Prostate gland (tissue), 2 donors: ENCODE measurements around the gene CACNA1A.

ENCODE experiments used
- CTCF ChIP-seq, 4 experiments: fragments of 200-600 bp in 2 of 4; fragments of 450-650 bp in 2 of 4; sonication (generic) in 2 of 4; IDR thresholded peaks; 1 replicate in 3 of 4; 2 replicates in 1 of 4; pipeline ENCODE4 v1.5.1; 2016 to 2019; ENCODE audit warnings: antibody characterized with exemption in 4 of 4, mild to moderate bottlenecking in 2 of 4, moderate library complexity in 2 of 4
- POLR2A ChIP-seq: fragments of 450-650 bp; IDR thresholded peaks from one replicate; pipeline ENCODE4 v1.6.1; 2016; ENCODE audit warnings: antibody characterized with exemption, mild to moderate bottlenecking
- POLR2AphosphoS5 ChIP-seq: sonication (generic); formaldehyde crosslinking; IDR thresholded peaks from one replicate; pipeline ENCODE4 v1.6.1; 2017; ENCODE audit warnings: antibody characterized with exemption

GRCh38 chr19:13162724-13163608 is 343.3 kb downstream of the CACNA1A start:
- TF ChIP-seq CTCF (IDR thresholded peaks at IDR 0.05), result peak in 1 of 4 experiments; percentile 5
- no peak for TF ChIP-seq POLR2A
- TF ChIP-seq POLR2AphosphoS5, result peak; percentile 99
